SK-N-SH (cell line): ENCODE results near the gene SLC2A9. TPM values are rescaled to one million over a fixed set of nuclear protein-coding genes. Genes with fewer than 3 reads are reported as not detected.

Experiments
- CTCF ChIA-PET: fragments of 300-600, 350-600 bp; formaldehyde crosslinking; extraction: SDS; loops from one replicate; lab custom pipeline; 2021; lab: Yijun Ruan, JAX
- POLR2A ChIA-PET: fragments of 350-600 bp; sonication (Branson Sonifier 250); formaldehyde crosslinking; extraction: SDS; loops from one replicate; lab custom pipeline; 2020; ENCODE audit warnings: antibody characterized with exemption, inconsistent platforms; lab: Yijun Ruan, JAX
- DNase-seq: peaks from one replicate; pipeline ENCODE4 v3.0.0; 2012
- H2AFZ ChIP-seq: fragments of 200-600 bp; sonication (generic); 2 replicates; pipeline ENCODE4 v1.8.1; 2016; ENCODE audit warnings: antibody characterized with exemption, mild to moderate bottlenecking, low read depth
- H3F3A ChIP-seq: fragments of 200-600 bp; sonication (generic); replicated peaks from 2 replicates; pipeline ENCODE3; 2016; ENCODE audit warnings: antibody characterized with exemption, mild to moderate bottlenecking; ENCODE audit not compliant: insufficient read depth
- H3K27ac ChIP-seq, 2 experiments: fragments of 200-500 bp in 1 of 2; fragments of 200-600 bp in 1 of 2; sonication (Bioruptor generic) in 1 of 2; sonication (generic), shearing (Covaris generic) in 1 of 2; 2 replicates each; pipeline versions ENCODE4 v1.5.1 to v1.6.1; 2014 to 2016; ENCODE audit warnings: low read depth in 2 of 2, inconsistent platforms in 1 of 2, low read length in 1 of 2, mild to moderate bottlenecking in 1 of 2, mixed read lengths in 1 of 2
- H3K27me3 ChIP-seq: fragments of 200-600 bp; sonication (generic), shearing (Covaris generic); 2 replicates; pipeline ENCODE4 v1.6.1; 2016; ENCODE audit warnings: mixed run types; ENCODE audit not compliant: insufficient read depth
- H3K36me3 ChIP-seq, 2 experiments: fragments of 200-500 bp in 1 of 2; fragments of 200-600 bp in 1 of 2; sonication (Bioruptor generic) in 1 of 2; sonication (generic) in 1 of 2; replicated peaks in 1 of 2; 2 replicates each; pipeline versions ENCODE3 to v1.5.1; 2014 to 2016; ENCODE audit warnings: low read length in 1 of 2, mild to moderate bottlenecking in 1 of 2; ENCODE audit not compliant: insufficient read depth in 2 of 2, control insufficient read depth in 1 of 2
- H3K4me1 ChIP-seq, 2 experiments: fragments of 200-500 bp in 1 of 2; fragments of 200-600 bp in 1 of 2; sonication (Bioruptor generic) in 1 of 2; sonication (generic), shearing (Covaris generic) in 1 of 2; 2 replicates each; pipeline versions ENCODE4 v1.5.1 to v1.6.1; 2014 to 2016; ENCODE audit warnings: low read depth in 1 of 2, low read length in 1 of 2, mixed run types in 1 of 2; ENCODE audit not compliant: insufficient read depth in 2 of 2, control insufficient read depth in 1 of 2
- H3K4me2 ChIP-seq: fragments of 200-600 bp; sonication (generic), shearing (Covaris generic); 2 replicates; pipeline ENCODE4 v1.6.1; 2017; ENCODE audit warnings: mixed run types
- H3K4me3 ChIP-seq, 2 experiments: fragments of 200-500 bp in 1 of 2; fragments of 200-600 bp in 1 of 2; sonication (Bioruptor generic) in 1 of 2; sonication (generic), shearing (Covaris generic) in 1 of 2; 2 replicates each; pipeline versions ENCODE4 v1.5.1 to v1.8.1; 2014 to 2016; ENCODE audit warnings: low read depth in 2 of 2, inconsistent platforms in 1 of 2, low read length in 1 of 2, mild to moderate bottlenecking in 1 of 2, mixed read lengths in 1 of 2, moderate library complexity in 1 of 2
- H3K79me2 ChIP-seq: fragments of 200-600 bp; sonication (generic); 2 replicates; pipeline ENCODE4 v1.8.1; 2017; ENCODE audit warnings: mild to moderate bottlenecking; ENCODE audit not compliant: insufficient read depth
- H3K9ac ChIP-seq: fragments of 200-600 bp; sonication (generic); 2 replicates; pipeline ENCODE4 v1.6.1; 2017; ENCODE audit warnings: mixed run types
- H3K9me2 ChIP-seq: fragments of 200-600 bp; sonication (generic); 2 replicates; pipeline ENCODE4 v1.6.1; 2017; ENCODE audit warnings: mixed run types
- H3K9me3 ChIP-seq: fragments of 200-600 bp; sonication (generic); 2 replicates; pipeline ENCODE4 v1.6.1; 2017; ENCODE audit warnings: mixed run types, mild to moderate bottlenecking, moderate library complexity
- H4K20me1 ChIP-seq: fragments of 200-600 bp; sonication (generic); 2 replicates; pipeline ENCODE4 v1.6.1; 2017; ENCODE audit warnings: mild to moderate bottlenecking, mixed run types; ENCODE audit not compliant: insufficient read depth
- ELF1 ChIP-seq: IDR thresholded peaks from 2 replicates; pipeline ENCODE4 v1.4.0; 2012
- EP300 ChIP-seq, 2 experiments: IDR thresholded peaks; 2 replicates each; pipeline versions ENCODE4 v1.4.0 to v1.6.1; 2012; ENCODE audit warnings: borderline replicate concordance in 1 of 2, low read depth in 1 of 2, low read length in 1 of 2
- FOXJ3 ChIP-seq: sonication (generic); formaldehyde crosslinking; IDR thresholded peaks from 2 replicates; pipeline ENCODE4 v1.5.1; 2020; ENCODE audit warnings: mild to moderate bottlenecking, missing genetic modification reagents
- FOXM1 ChIP-seq: IDR thresholded peaks from 2 replicates; pipeline ENCODE4 v1.4.0; 2012; ENCODE audit warnings: low read depth, mild to moderate bottlenecking
- JUND ChIP-seq: IDR thresholded peaks from 2 replicates; pipeline ENCODE4 v1.4.0; 2012
- MEF2A ChIP-seq: IDR thresholded peaks from 2 replicates; pipeline ENCODE4 v1.4.0; 2012; ENCODE audit warnings: low read depth, borderline replicate concordance
- NRF1 ChIP-seq: IDR thresholded peaks from 2 replicates; pipeline ENCODE4 v1.6.1; 2012; ENCODE audit warnings: low read depth, mild to moderate bottlenecking, low read length
- RXRA ChIP-seq: IDR thresholded peaks from 2 replicates; pipeline ENCODE4 v1.4.0; 2012; ENCODE audit warnings: low read depth, mild to moderate bottlenecking, borderline replicate concordance
- SIN3A ChIP-seq: IDR thresholded peaks from 2 replicates; pipeline ENCODE4 v1.6.1; 2012; ENCODE audit warnings: low read depth, mild to moderate bottlenecking, low read length, moderate library complexity, borderline replicate concordance
- TCF12 ChIP-seq: IDR thresholded peaks from 2 replicates; pipeline ENCODE4 v1.4.0; 2012
- TEAD4 ChIP-seq: IDR thresholded peaks from 2 replicates; pipeline ENCODE4 v1.4.0; 2012; ENCODE audit warnings: mild to moderate bottlenecking, borderline replicate concordance; ENCODE audit not compliant: insufficient read depth
- YY1 ChIP-seq: IDR thresholded peaks from 2 replicates; pipeline ENCODE4 v1.4.0; 2012; ENCODE audit warnings: low read depth, mild to moderate bottlenecking
- WGBS: methylation state at CpG from one replicate; pipeline ENCODE4 v1.1.6; 2017; ENCODE audit warnings: low lambda C conversion rate; 5-methylcytosine and 5-hydroxymethylcytosine counted together
- polyA plus RNA-seq, 3 experiments: library from polyadenylated mRNA; depleted of rRNA; stranded (reverse); fragments of >200 nt; gene quantifications; 2 replicates each; pipeline ENCODE4 v1.2.3, GENCODE V29; 2012
- TF ChIP-seq, protein P1 (sequence below): fragments of 150-350 bp; IDR thresholded peaks from 2 replicates; pipeline ENCODE4 v1.6.1; 2017; ENCODE audit warnings: antibody characterized with exemption, low read length, low read depth, borderline replicate concordance
- TF ChIP-seq, protein P2 (sequence below): fragments of 150-350 bp; IDR thresholded peaks from 2 replicates; pipeline ENCODE4 v1.6.1; 2016; ENCODE audit warnings: mild to moderate bottlenecking, low read depth, low read length
- TF ChIP-seq, protein P3 (sequence below): IDR thresholded peaks from 2 replicates; pipeline ENCODE4; 2012
- TF ChIP-seq, protein P4 (sequence below): IDR thresholded peaks from 2 replicates; pipeline ENCODE4 v1.4.0; 2012; ENCODE audit warnings: low read depth
- TF ChIP-seq, protein P5 (sequence below): IDR thresholded peaks from 2 replicates; pipeline ENCODE4 v1.4.0; 2012; ENCODE audit warnings: low read depth, borderline replicate concordance
- TF ChIP-seq, protein P6 (sequence below): IDR thresholded peaks from 2 replicates; pipeline ENCODE4 v1.6.1; 2012; ENCODE audit warnings: mild to moderate bottlenecking, low read depth, low read length, moderate library complexity

SLC2A9 gene
- polyA plus RNA-seq, 1 of the 3 experiments (the other 2 are of a cell fraction) = not detected

DNA sequence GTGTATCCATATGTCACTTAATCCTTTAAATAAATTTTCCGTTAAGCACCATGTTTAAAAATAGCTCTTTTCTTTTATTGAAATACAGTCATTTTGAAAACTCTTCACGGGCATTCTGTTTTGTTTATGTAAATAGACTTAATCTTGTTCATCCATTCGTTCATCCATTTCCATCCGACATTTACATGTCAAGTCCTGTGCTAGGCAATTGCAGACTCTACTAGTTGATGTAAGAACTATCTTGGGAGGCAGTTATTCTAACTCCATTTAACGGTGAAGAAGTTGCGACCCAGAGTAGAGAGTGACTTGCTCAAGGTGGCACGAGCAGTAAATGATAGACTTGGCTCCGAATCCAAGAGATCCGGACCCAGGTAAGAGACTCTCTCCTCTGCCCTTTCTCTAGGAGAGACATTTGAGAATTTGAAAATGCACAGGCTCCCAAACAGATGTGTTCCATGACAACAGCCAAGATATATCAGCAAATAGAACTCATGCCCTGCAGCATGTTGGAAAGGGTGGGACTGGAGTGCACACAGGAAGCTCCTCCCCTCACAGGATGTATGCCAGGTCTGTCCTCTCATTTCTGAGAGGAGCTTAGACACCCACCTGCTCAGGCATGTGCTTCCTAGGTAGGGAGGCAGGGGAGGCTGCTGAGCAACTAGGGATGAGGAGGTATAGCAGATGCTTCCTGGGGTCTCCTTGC is 175.4 kb downstream of the SLC2A9 start:
- 33% methylated on average over 9 of the region's 9 CpGs for WGBS
- CTCF ChIA-PET = interaction anchor here (1.0 kb wide), 1 partner anchor 167 kb away, joined by 3 read pairs; no protein-coding TSS in a partner anchor
- TF ChIP-seq YY1 = no peak
- TF ChIP-seq, protein P1, sequence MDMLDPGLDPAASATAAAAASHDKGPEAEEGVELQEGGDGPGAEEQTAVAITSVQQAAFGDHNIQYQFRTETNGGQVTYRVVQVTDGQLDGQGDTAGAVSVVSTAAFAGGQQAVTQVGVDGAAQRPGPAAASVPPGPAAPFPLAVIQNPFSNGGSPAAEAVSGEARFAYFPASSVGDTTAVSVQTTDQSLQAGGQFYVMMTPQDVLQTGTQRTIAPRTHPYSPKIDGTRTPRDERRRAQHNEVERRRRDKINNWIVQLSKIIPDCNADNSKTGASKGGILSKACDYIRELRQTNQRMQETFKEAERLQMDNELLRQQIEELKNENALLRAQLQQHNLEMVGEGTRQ = no peak
- TF ChIP-seq RXRA = no peak
- no peak for TF ChIP-seq MEF2A
- TF ChIP-seq ELF1 = no peak
- no peak for TF ChIP-seq EP300 (IDR thresholded peaks at IDR 0.05; ENCODE audit: borderline replicate concordance in 1 of 2, low read depth in 1 of 2, low read length in 1 of 2)
- no peak for TF ChIP-seq JUND
- TF ChIP-seq FOXM1 = no peak
- no peak for TF ChIP-seq TCF12
- TF ChIP-seq FOXJ3 (CRISPR knock-in tag) = no peak
- TF ChIP-seq, protein P2, sequence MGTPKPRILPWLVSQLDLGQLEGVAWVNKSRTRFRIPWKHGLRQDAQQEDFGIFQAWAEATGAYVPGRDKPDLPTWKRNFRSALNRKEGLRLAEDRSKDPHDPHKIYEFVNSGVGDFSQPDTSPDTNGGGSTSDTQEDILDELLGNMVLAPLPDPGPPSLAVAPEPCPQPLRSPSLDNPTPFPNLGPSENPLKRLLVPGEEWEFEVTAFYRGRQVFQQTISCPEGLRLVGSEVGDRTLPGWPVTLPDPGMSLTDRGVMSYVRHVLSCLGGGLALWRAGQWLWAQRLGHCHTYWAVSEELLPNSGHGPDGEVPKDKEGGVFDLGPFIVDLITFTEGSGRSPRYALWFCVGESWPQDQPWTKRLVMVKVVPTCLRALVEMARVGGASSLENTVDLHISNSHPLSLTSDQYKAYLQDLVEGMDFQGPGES = no peak

DNA sequence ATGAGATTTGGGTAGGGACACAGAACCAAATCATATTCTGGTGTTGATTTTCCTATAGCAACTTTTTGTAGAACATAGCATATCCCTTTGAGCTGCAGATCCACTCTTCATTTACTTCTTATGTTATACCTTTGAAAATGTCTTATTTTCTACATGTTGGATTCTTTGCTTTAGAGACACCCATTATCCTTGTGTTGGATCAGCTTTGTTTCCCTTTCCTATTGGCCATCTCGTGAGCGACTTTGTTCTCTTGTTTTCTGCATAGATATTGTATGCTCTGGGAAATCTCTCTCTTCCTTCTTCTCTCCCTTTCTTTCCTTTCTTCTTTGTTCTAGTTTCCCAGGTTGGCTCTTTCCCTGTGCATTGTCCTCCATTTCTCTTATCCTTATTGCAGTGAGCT is 180.2 kb downstream of the SLC2A9 start:
- no peaks in the 10 kb centered on the region for H3K27me3 ChIP-seq
- CTCF ChIA-PET = no interaction called here
- no peak overlapping the region for H3K4me3 ChIP-seq
- no peaks in the 10 kb centered on the region for H4K20me1 ChIP-seq
- WGBS = 14% methylated on average over 2 of the region's 2 CpGs
- no peak for DNase-seq
- no peak overlapping the region for H3K27ac ChIP-seq
- H3K4me2 ChIP-seq = no peak overlapping the region
- no peaks in the 10 kb centered on the region for H3F3A ChIP-seq
- H3K9me3 ChIP-seq = no peaks in the 10 kb centered on the region
- no peak overlapping the region for H2AFZ ChIP-seq
- no peaks in the 10 kb centered on the region for H3K36me3 ChIP-seq
- POLR2A ChIA-PET = interaction anchor here (0.6 kb wide), 1 partner anchor 1711 kb away, joined by 4 read pairs; no protein-coding TSS in a partner anchor
- H3K9ac ChIP-seq = no peak overlapping the region
- no peaks in the 10 kb centered on the region for H3K9me2 ChIP-seq
- H3K4me1 ChIP-seq = peaks cover 0 to 3% of the 10 kb centered on the region in 2 experiments; a peak in 2 of 4 replicates
- no peaks in the 10 kb centered on the region for H3K79me2 ChIP-seq
- no peak for TF ChIP-seq NRF1
- TF ChIP-seq, protein P3, sequence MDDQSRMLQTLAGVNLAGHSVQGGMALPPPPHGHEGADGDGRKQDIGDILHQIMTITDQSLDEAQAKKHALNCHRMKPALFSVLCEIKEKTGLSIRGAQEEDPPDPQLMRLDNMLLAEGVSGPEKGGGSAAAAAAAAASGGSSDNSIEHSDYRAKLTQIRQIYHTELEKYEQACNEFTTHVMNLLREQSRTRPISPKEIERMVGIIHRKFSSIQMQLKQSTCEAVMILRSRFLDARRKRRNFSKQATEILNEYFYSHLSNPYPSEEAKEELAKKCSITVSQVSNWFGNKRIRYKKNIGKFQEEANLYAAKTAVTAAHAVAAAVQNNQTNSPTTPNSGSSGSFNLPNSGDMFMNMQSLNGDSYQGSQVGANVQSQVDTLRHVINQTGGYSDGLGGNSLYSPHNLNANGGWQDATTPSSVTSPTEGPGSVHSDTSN = no peak
- TF ChIP-seq, protein P4, sequence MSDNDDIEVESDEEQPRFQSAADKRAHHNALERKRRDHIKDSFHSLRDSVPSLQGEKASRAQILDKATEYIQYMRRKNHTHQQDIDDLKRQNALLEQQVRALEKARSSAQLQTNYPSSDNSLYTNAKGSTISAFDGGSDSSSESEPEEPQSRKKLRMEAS = no peak
- TF ChIP-seq, protein P5, sequence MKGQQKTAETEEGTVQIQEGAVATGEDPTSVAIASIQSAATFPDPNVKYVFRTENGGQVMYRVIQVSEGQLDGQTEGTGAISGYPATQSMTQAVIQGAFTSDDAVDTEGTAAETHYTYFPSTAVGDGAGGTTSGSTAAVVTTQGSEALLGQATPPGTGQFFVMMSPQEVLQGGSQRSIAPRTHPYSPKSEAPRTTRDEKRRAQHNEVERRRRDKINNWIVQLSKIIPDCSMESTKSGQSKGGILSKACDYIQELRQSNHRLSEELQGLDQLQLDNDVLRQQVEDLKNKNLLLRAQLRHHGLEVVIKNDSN = no peak
- TF ChIP-seq, protein P2 = no peak
- TF ChIP-seq, protein P6, sequence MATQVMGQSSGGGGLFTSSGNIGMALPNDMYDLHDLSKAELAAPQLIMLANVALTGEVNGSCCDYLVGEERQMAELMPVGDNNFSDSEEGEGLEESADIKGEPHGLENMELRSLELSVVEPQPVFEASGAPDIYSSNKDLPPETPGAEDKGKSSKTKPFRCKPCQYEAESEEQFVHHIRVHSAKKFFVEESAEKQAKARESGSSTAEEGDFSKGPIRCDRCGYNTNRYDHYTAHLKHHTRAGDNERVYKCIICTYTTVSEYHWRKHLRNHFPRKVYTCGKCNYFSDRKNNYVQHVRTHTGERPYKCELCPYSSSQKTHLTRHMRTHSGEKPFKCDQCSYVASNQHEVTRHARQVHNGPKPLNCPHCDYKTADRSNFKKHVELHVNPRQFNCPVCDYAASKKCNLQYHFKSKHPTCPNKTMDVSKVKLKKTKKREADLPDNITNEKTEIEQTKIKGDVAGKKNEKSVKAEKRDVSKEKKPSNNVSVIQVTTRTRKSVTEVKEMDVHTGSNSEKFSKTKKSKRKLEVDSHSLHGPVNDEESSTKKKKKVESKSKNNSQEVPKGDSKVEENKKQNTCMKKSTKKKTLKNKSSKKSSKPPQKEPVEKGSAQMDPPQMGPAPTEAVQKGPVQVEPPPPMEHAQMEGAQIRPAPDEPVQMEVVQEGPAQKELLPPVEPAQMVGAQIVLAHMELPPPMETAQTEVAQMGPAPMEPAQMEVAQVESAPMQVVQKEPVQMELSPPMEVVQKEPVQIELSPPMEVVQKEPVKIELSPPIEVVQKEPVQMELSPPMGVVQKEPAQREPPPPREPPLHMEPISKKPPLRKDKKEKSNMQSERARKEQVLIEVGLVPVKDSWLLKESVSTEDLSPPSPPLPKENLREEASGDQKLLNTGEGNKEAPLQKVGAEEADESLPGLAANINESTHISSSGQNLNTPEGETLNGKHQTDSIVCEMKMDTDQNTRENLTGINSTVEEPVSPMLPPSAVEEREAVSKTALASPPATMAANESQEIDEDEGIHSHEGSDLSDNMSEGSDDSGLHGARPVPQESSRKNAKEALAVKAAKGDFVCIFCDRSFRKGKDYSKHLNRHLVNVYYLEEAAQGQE = no peak
- no peak for TF ChIP-seq SIN3A
- TF ChIP-seq FOXM1 = no peak
- no peak for TF ChIP-seq TEAD4

More for the DNA sequence above, 175.4 kb downstream of the SLC2A9 start:
- Histone ChIP-seq H3K27me3 (no peaks in the 10 kb centered on the region), H3K27ac (no peak overlapping the region), H3K4me2 (no peak overlapping the region), H3K4me3 (no peak overlapping the region), H3F3A (no peaks in the 10 kb centered on the region), H3K9ac (no peak overlapping the region), H3K4me1 (peaks cover 0 to 7% of the 10 kb centered on the region in 2 experiments; a peak in 2 of 4 replicates), H3K36me3 (no peaks in the 10 kb centered on the region), H4K20me1 (no peaks in the 10 kb centered on the region), H3K9me3 (no peaks in the 10 kb centered on the region), H3K79me2 (no peaks in the 10 kb centered on the region), H2AFZ (no peak overlapping the region), H3K9me2 (no peaks in the 10 kb centered on the region)
- peak; percentile 52 for DNase-seq
- POLR2A ChIA-PET = no interaction called here
